Stimulated activated CD8-positive, alpha-beta memory T cell treated with anti-CD3 and anti-CD28 coated beads, Interleukin-15, amount 100 ng/mL, for 24 hours (primary cell): ENCODE measurements around the gene CNTROB.

Source experiments
- DNase-seq: peaks from one replicate; pipeline ENCODE4 v3.0.0-alpha.2; 2020; ENCODE audit warnings: low read depth

The CNTROB gene

DNA sequence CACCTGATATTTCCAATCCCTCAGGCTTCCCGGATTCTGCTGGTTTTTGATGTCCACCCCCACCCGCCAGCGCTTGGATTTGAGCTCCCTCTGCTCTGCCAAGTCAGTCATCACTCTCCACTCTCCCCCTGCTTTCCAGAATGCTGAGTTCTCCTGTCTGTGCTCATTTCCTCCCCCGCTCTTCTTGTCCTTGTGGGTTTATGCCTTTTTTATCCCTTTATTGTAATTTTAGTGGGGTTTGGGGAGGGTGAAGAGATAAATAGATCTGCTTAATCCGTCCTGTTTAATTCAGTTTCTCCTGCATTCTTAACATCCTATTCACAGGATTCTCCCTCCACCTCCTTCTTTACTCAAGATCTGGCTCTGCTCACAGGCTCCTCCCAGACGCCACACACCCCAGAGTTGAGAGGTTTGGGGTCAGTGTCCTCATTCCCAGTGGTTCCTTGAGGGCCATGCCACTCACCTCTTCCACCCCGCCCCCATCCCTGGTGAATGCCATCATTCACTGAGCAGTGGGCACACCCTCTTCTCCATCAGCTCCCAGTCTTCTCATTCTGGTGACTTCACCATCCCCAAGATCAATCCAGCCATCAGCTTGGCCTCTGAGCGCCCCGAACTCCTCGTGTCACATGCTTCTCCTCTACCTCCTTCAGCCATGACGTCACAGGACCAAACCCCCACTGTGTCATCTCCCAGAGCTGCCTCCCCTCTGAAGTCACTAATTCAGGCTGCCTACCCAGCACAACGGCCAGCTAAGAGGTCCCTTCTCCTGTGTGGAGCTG lies 55.3 kb downstream of the CNTROB start:
- no peak for DNase-seq

GRCh38 chr17:7988750-7989178 lies 56.8 kb downstream of the CNTROB start:
- no peak for DNase-seq

DNA sequence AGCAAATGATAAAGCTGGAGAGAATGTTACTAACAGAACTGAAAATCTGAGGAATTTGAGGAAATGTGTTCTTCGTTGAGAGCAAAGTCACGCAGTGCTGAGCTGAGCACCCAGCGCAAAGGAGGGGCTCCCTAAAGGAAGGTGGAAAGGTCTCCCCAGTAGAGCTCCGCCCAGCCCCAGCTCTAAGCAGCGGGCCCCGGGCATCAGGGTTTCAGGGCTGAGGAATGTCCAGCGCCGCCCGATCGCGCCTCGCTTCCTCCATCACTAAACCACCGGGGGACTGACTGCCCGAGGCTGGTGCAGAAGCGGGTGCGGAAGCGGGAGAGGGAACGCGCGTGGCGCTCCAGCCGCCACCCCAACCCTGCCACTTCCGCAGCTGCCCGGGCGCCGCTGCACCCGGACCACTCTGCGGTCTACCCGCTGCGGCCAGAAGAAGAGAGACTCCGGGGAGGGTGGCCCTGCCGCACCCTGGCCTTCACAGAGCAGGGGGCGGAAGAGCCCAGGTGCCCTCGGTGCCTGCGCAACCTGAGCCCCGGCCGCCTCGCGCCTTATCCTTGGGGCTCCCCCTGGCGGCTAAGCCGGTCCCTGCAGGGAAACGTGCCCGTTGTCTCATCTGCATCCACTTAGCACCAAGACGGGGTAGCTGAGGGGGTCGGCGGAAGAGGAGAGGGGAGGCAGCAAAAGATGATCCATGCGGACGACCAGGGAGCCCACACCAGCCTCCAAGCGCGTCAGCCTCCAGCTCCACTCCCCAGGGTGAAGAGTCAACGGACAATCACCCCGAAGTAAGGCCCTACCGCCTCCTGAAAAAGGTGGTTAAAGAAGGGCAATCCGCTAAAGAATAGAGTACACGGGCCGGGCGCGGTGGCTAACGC lies 58.0 kb downstream of the CNTROB start:
- DNase-seq: peak; percentile 95

GRCh38 chr17:7992516-7992915 lies 60.5 kb downstream of the CNTROB start:
- no peak for DNase-seq

DNA sequence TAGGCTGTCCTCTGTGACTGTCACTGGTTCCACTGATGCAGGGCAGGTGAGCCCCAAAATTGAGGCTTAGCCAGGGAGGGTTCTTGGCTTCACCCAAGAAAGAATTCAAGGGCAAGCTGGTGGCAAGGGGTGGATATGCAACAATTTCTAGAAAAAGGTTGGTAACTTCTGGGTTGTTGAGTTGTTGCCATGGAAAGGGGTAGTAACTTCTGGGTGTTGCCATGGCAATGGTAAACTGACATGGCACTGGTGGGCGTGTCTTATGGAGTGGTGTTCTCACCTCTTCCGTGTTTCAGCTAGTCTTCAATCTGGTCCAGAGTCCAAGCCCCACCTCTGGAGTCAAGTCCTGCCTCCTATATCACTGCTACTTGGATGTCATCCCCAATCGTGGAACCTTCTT lies 60.9 kb downstream of the CNTROB start:
- DNase-seq: no peak

- DNase-seq: no peak
These were observed 62.1 kb downstream of the CNTROB start for GRCh38 chr17:7993972-7994589.

DNA sequence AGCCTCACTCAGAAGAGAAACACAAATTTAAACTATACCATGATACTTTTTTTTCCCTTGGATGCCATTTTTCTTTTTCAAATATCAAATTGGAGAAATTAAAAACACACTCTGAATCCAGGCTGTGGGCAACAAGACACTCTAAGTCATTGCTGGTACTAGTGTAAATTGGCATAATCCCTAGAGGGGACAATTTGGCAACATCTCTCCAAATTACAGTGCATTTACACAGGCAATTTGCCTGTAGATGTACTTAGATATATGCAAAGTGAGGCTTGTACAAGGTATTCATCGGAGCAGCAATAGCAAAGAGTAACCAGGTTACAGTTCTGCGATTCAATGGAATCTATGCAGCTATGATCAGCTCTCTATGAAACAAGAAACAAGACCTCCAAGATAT lies 63.7 kb downstream of the CNTROB start:
- DNase-seq: no peak

- no peak for DNase-seq
These were observed 65.2 kb downstream of the CNTROB start for GRCh38 chr17:7997186-7997585.
